HL-60 (cell line): ENCODE results near the gene CPSF3.

ENCODE experiments used
- DNase-seq, 2 experiments: peaks; one replicate each; pipeline ENCODE4 v3.0.0-alpha.2; 2010 to 2020; ENCODE audit warnings: low read depth in 1 of 2, low spot score in 1 of 2
- H3K27ac ChIP-seq: fragments of 250-450 bp; sonication (Bioruptor Pico); replicated peaks from 2 replicates; pipeline ENCODE4 v1.5.1; 2020; ENCODE audit warnings: mild to moderate bottlenecking, moderate library complexity
- H3K27me3 ChIP-seq: fragments of 250-450 bp; sonication (Bioruptor Pico); 2 replicates; pipeline ENCODE4 v1.5.1; 2021; ENCODE audit warnings: mild to moderate bottlenecking, moderate library complexity; ENCODE audit not compliant: insufficient read depth, poor library complexity, severe bottlenecking
- H3K4me3 ChIP-seq: replicated peaks from 2 replicates; pipeline ENCODE4 v1.5.1; 2011; ENCODE audit warnings: mild to moderate bottlenecking, control low read depth, low read length; ENCODE audit not compliant: insufficient read depth
- CTCF ChIP-seq: IDR thresholded peaks from one replicate; pipeline ENCODE4 v1.5.1; 2011; ENCODE audit warnings: low read length, control low read depth, inconsistent platforms; ENCODE audit not compliant: insufficient read depth
- GABPA ChIP-seq: IDR thresholded peaks from 2 replicates; pipeline ENCODE4 v1.6.1; 2012; ENCODE audit warnings: low read depth
- POLR2AphosphoS5 ChIP-seq: IDR thresholded peaks from 2 replicates; pipeline ENCODE4 v1.6.1; 2012; ENCODE audit warnings: low read depth
- SPI1 ChIP-seq: IDR thresholded peaks from 2 replicates; pipeline ENCODE4 v1.6.1; 2012; ENCODE audit warnings: low read depth, mild to moderate bottlenecking, borderline replicate concordance
- TF ChIP-seq, protein P1 (sequence below): IDR thresholded peaks from 2 replicates; pipeline ENCODE4 v1.6.1; 2012; ENCODE audit warnings: low read depth; ENCODE audit not compliant: insufficient replicate concordance

CPSF3 gene

GRCh38 chr2:9405636-9406035 lies 17.8 kb upstream of the CPSF3 start:
- H3K4me3 ChIP-seq = no peak overlapping the region
- H3K27ac ChIP-seq = no peak overlapping the region
- no peaks in the 10 kb centered on the region for H3K27me3 ChIP-seq
- TF ChIP-seq POLR2AphosphoS5 = no peak
- TF ChIP-seq, protein P1, sequence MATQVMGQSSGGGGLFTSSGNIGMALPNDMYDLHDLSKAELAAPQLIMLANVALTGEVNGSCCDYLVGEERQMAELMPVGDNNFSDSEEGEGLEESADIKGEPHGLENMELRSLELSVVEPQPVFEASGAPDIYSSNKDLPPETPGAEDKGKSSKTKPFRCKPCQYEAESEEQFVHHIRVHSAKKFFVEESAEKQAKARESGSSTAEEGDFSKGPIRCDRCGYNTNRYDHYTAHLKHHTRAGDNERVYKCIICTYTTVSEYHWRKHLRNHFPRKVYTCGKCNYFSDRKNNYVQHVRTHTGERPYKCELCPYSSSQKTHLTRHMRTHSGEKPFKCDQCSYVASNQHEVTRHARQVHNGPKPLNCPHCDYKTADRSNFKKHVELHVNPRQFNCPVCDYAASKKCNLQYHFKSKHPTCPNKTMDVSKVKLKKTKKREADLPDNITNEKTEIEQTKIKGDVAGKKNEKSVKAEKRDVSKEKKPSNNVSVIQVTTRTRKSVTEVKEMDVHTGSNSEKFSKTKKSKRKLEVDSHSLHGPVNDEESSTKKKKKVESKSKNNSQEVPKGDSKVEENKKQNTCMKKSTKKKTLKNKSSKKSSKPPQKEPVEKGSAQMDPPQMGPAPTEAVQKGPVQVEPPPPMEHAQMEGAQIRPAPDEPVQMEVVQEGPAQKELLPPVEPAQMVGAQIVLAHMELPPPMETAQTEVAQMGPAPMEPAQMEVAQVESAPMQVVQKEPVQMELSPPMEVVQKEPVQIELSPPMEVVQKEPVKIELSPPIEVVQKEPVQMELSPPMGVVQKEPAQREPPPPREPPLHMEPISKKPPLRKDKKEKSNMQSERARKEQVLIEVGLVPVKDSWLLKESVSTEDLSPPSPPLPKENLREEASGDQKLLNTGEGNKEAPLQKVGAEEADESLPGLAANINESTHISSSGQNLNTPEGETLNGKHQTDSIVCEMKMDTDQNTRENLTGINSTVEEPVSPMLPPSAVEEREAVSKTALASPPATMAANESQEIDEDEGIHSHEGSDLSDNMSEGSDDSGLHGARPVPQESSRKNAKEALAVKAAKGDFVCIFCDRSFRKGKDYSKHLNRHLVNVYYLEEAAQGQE = no peak
- no peak for TF ChIP-seq SPI1
- TF ChIP-seq CTCF = no peak
- DNase-seq = no peak

- TF ChIP-seq SPI1 (no peak), GABPA (no peak)
- TF ChIP-seq, protein P1 = no peak
- Histone ChIP-seq H3K27me3 (no peaks in the 10 kb centered on the region), H3K27ac (no peak overlapping the region), H3K4me3 (no peak overlapping the region)
- no peak for DNase-seq
Observed at GRCh38 chr2:9406529-9407362, 16.7 kb upstream of the CPSF3 start.

GRCh38 chr2:9407363-9407811 lies 16.1 kb upstream of the CPSF3 start:
- Histone ChIP-seq H3K4me3 (no peak overlapping the region), H3K27me3 (no peaks in the 10 kb centered on the region), H3K27ac (no peak overlapping the region)
- TF ChIP-seq CTCF = no peak
- no peak for TF ChIP-seq GABPA
- TF ChIP-seq SPI1 = no peak
- no peak for DNase-seq

- no peak for DNase-seq
- H3K4me3 ChIP-seq = no peak overlapping the region
- TF ChIP-seq POLR2AphosphoS5 = no peak
- TF ChIP-seq CTCF = no peak
- TF ChIP-seq GABPA = no peak
- no peak for TF ChIP-seq SPI1
- TF ChIP-seq, protein P1 = no peak
- no peaks in the 10 kb centered on the region for H3K27me3 ChIP-seq
- no peak overlapping the region for H3K27ac ChIP-seq
Observed at GRCh38 chr2:9408641-9409151, 14.8 kb upstream of the CPSF3 start.
